Mesenchymal stem cell (in vitro differentiated cells and primary cell): ENCODE data around the gene OPCML.

Source experiments
- DNase-seq: peaks from one replicate; pipeline ENCODE4 v3.0.0-alpha.2; 2013
- H2AFZ ChIP-seq: one replicate; pipeline ENCODE4 v1.6.1; 2013; ENCODE audit warnings: low read depth, mild to moderate bottlenecking, control low read depth, inconsistent platforms, low read length, moderate library complexity
- H2AK5ac ChIP-seq: 2 replicates; pipeline ENCODE4 v1.6.1; 2013; ENCODE audit warnings: low read length, moderate library complexity, mild to moderate bottlenecking, inconsistent platforms; ENCODE audit not compliant: severe bottlenecking
- H2BK120ac ChIP-seq: one replicate; pipeline ENCODE4 v1.6.1; 2013; ENCODE audit warnings: low read depth, mild to moderate bottlenecking, inconsistent platforms, low read length, moderate library complexity
- H2BK12ac ChIP-seq, 2 experiments: one replicate each; pipeline ENCODE4 v1.6.1; 2013; ENCODE audit warnings: inconsistent platforms in 2 of 2, low read length in 2 of 2, mild to moderate bottlenecking in 2 of 2, moderate library complexity in 2 of 2, control low read depth in 1 of 2
- H2BK15ac ChIP-seq: one replicate; pipeline ENCODE4 v1.6.1; 2013; ENCODE audit warnings: mild to moderate bottlenecking, low read depth, inconsistent platforms; ENCODE audit not compliant: poor library complexity, severe bottlenecking
- H2BK5ac ChIP-seq: 2 replicates; pipeline ENCODE4 v1.6.1; 2013; ENCODE audit warnings: low read depth, mild to moderate bottlenecking, low read length, control low read depth, inconsistent platforms; ENCODE audit not compliant: poor library complexity, severe bottlenecking
- H3K14ac ChIP-seq, 2 experiments: one replicate each; pipeline ENCODE4 v1.6.1; 2013; ENCODE audit warnings: inconsistent platforms in 2 of 2, low read length in 2 of 2, control low read depth in 1 of 2, mild to moderate bottlenecking in 1 of 2, moderate library complexity in 1 of 2
- H3K18ac ChIP-seq, 2 experiments: one replicate each; pipeline ENCODE4 v1.6.1; 2013; ENCODE audit warnings: inconsistent platforms in 2 of 2, low read length in 2 of 2, control low read depth in 1 of 2, low read depth in 1 of 2, mild to moderate bottlenecking in 1 of 2
- H3K23ac ChIP-seq, 2 experiments: one replicate each; pipeline ENCODE4 v1.6.1; 2013; ENCODE audit warnings: inconsistent platforms in 2 of 2, low read length in 2 of 2, mild to moderate bottlenecking in 2 of 2, moderate library complexity in 2 of 2, control low read depth in 1 of 2
- H3K27ac ChIP-seq: 2 replicates; pipeline ENCODE4 v1.5.1; 2013; ENCODE audit warnings: mild to moderate bottlenecking, moderate library complexity, low read length, control low read depth, inconsistent platforms; ENCODE audit not compliant: poor library complexity, severe bottlenecking
- H3K27me3 ChIP-seq, 2 experiments: 2 replicates each; pipeline versions ENCODE4 v1.6.1 to v1.7.0; 2013; ENCODE audit warnings: low read length in 2 of 2, mild to moderate bottlenecking in 2 of 2, moderate library complexity in 2 of 2, control low read depth in 1 of 2, inconsistent platforms in 1 of 2; ENCODE audit not compliant: control insufficient read depth in 1 of 2, insufficient read depth in 1 of 2
- H3K36me3 ChIP-seq, 2 experiments: 2 replicates each; pipeline versions ENCODE4 v1.6.1 to v1.7.0; 2013; ENCODE audit warnings: low read length in 2 of 2, control low read depth in 1 of 2, inconsistent platforms in 1 of 2, low read depth in 1 of 2, mild to moderate bottlenecking in 1 of 2; ENCODE audit not compliant: insufficient read depth in 2 of 2, control insufficient read depth in 1 of 2
- H3K4ac ChIP-seq, 2 experiments: one replicate each; pipeline ENCODE4 v1.6.1; 2013; ENCODE audit warnings: inconsistent platforms in 2 of 2, low read length in 2 of 2, mild to moderate bottlenecking in 2 of 2, moderate library complexity in 2 of 2, control low read depth in 1 of 2, low read depth in 1 of 2
- H3K4me1 ChIP-seq: 2 replicates; pipeline ENCODE4 v1.6.1; 2013; ENCODE audit warnings: low read depth, low read length, control low read depth; ENCODE audit not compliant: control insufficient read depth, insufficient read depth
- H3K4me2 ChIP-seq: 2 replicates; pipeline ENCODE4 v1.6.1; 2013; ENCODE audit warnings: low read length, mild to moderate bottlenecking, inconsistent platforms; ENCODE audit not compliant: poor library complexity, severe bottlenecking
- H3K4me3 ChIP-seq, 2 experiments: 2 replicates each; pipeline versions ENCODE4 v1.5.1 to v1.7.0; 2013; ENCODE audit warnings: low read length in 2 of 2, mild to moderate bottlenecking in 2 of 2, control low read depth in 1 of 2, low read depth in 1 of 2; ENCODE audit not compliant: insufficient read depth in 1 of 2
- H3K79me1 ChIP-seq: replicated peaks from 2 replicates; pipeline ENCODE4 v1.6.1; 2013; ENCODE audit warnings: mild to moderate bottlenecking, control low read depth, low read length, inconsistent platforms; ENCODE audit not compliant: poor library complexity, severe bottlenecking
- H3K9ac ChIP-seq: 2 replicates; pipeline ENCODE4 v1.7.0; 2013; ENCODE audit warnings: mild to moderate bottlenecking, low read length, moderate library complexity
- H3K9me3 ChIP-seq: 2 replicates; pipeline ENCODE4 v1.7.0; 2013; ENCODE audit warnings: mild to moderate bottlenecking, low read length; ENCODE audit not compliant: control insufficient read depth
- H4K8ac ChIP-seq: one replicate; pipeline ENCODE4 v1.6.1; 2013; ENCODE audit warnings: inconsistent platforms, mild to moderate bottlenecking, low read length, moderate library complexity
- H4K91ac ChIP-seq: one replicate; pipeline ENCODE4 v1.6.1; 2013; ENCODE audit warnings: mild to moderate bottlenecking, low read length, inconsistent platforms
- WGBS: methylation state at CpG from one replicate; pipeline ENCODE4 v1.1.7; 2013; ENCODE audit warnings: mixed read lengths; 5-methylcytosine and 5-hydroxymethylcytosine counted together

Gene OPCML

DNA sequence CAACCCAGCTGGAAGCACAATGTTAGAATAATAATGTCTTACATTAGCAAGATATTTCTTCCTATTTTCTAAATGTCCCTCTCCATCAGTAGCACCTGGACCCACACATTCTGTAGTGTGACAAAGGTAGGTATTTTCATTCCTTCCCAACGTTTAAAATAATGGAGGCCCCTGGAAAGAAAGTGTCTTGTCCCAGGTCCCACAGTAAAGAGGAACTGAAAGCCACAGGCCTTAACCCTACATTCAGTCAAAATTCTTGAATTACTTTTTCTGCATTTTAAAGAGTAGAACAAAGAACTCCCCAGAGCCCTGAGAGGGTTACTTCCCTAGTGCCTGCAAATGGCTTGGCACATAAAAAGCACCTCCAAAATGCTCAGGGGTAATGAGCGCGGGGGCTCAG, 26.3 kb downstream of the OPCML start:
- Histone ChIP-seq H3K4me2 (no peak overlapping the region), H3K4me3 (no peak overlapping the region), H2BK12ac (no peak overlapping the region), H3K23ac (no peak overlapping the region), H3K27me3 (no peaks in the 10 kb centered on the region), H2BK5ac (no peak overlapping the region), H2AK5ac (no peak overlapping the region), H3K36me3 (no peaks in the 10 kb centered on the region), H3K18ac (no peak overlapping the region), H3K9me3 (no peaks in the 10 kb centered on the region), H2BK120ac (no peak overlapping the region), H2AFZ (no peak overlapping the region), H4K91ac (no peak overlapping the region), H3K27ac (no peak overlapping the region), H3K79me1 (no peaks in the 10 kb centered on the region), H3K14ac (no peak overlapping the region), H3K4ac (no peak overlapping the region), H2BK15ac (no peak overlapping the region), H3K9ac (no peak overlapping the region), H3K4me1 (no peaks in the 10 kb centered on the region), H4K8ac (no peak overlapping the region)
- WGBS = 62% methylated on average over 3 of the region's 3 CpGs
- no peak for DNase-seq

DNA sequence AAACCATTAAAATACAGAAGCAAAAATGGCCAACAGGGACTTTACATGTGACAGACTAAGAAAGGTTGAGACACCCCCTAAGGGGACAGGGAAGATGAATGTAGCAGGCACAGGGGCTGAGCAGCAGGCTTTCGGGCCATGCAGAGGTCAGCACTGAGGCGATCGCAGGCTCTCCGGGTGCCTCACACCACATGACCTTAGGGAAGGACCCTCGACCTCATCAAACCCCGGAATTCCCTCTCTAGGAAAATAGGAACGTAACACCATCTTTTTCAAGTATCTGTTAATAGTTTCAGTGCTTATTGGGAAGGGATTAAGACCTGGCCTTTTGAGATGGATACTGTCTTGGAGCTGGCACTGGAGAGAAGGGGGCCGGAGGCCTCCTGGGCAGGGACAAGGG, 27.4 kb downstream of the OPCML start:
- Histone ChIP-seq H3K23ac (no peak overlapping the region), H2AFZ (no peak overlapping the region), H3K18ac (no peak overlapping the region), H3K9me3 (no peaks in the 10 kb centered on the region), H3K9ac (no peak overlapping the region), H3K4me1 (no peaks in the 10 kb centered on the region), H3K27ac (no peak overlapping the region), H3K79me1 (no peaks in the 10 kb centered on the region), H3K14ac (no peak overlapping the region), H3K4me2 (no peak overlapping the region), H2BK120ac (no peak overlapping the region), H2BK15ac (no peak overlapping the region), H3K4me3 (no peak overlapping the region), H3K36me3 (no peaks in the 10 kb centered on the region), H4K91ac (no peak overlapping the region), H2AK5ac (no peak overlapping the region), H3K27me3 (no peaks in the 10 kb centered on the region), H4K8ac (no peak overlapping the region), H3K4ac (no peak overlapping the region), H2BK5ac (no peak overlapping the region), H2BK12ac (no peak overlapping the region)
- no peak for DNase-seq
- WGBS = 82% methylated on average over 6 of the region's 8 CpGs

DNA sequence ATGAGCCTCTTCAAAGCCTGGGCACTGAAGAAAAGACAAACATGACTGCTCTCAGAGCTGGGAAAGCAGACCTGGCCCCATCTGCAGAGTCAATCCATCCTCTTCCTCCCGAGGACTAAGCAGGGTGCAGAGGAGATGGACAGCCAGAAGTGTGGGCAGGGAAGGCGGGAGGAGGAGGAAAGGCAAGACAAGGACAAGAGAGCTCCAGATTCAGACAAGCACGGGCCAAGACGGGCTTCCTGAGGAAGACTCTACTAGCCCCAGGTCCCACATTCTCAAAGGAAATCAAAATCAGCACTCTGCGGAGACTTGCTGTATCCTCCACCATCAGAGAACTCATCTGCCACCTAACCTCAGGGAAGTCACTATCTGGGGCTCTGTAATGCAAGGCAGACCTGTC, 28.5 kb downstream of the OPCML start:
- Histone ChIP-seq H2AFZ (no peak overlapping the region), H3K79me1 (no peaks in the 10 kb centered on the region), H3K36me3 (no peaks in the 10 kb centered on the region), H4K91ac (no peak overlapping the region), H3K4me1 (no peaks in the 10 kb centered on the region), H3K27me3 (no peaks in the 10 kb centered on the region), H2BK15ac (no peak overlapping the region), H2BK12ac (no peak overlapping the region), H2BK120ac (no peak overlapping the region), H3K4me3 (no peak overlapping the region), H2BK5ac (no peak overlapping the region), H3K23ac (no peak overlapping the region), H3K14ac (no peak overlapping the region), H3K4me2 (no peak overlapping the region), H2AK5ac (no peak overlapping the region), H3K18ac (no peak overlapping the region), H3K27ac (no peak overlapping the region), H3K9me3 (no peaks in the 10 kb centered on the region), H3K4ac (no peak overlapping the region), H4K8ac (no peak overlapping the region), H3K9ac (no peak overlapping the region)
- no peak for DNase-seq
- WGBS = 64% methylated on average over 5 of the region's 5 CpGs

DNA sequence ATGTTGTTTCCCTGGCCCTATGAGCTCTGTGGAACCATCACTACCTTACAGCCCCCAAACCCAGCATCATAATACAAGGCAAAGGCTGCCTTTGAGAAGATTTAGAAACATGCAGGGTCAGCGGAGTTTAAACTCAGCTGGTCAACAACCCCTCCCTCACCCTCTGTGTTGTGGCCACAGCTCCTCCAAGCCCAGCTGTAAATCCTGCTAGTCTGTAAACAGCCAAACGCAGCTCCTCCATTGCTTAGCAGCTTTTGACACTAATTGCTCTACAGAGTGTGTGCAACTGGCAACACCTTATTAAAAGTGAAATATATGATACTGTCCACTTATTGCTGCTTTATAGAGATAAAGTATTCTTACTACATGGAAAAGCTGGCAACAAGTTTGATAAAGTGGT, 29.1 kb downstream of the OPCML start:
- no peak overlapping the region for H3K4me2 ChIP-seq
- DNase-seq = no peak
- 32% methylated on average over 1 of the region's 2 CpGs for WGBS
- no peak overlapping the region for H3K14ac ChIP-seq
- no peak overlapping the region for H3K27ac ChIP-seq
- H4K91ac ChIP-seq = no peak overlapping the region
- no peaks in the 10 kb centered on the region for H3K79me1 ChIP-seq
- no peak overlapping the region for H2AK5ac ChIP-seq
- H3K4me1 ChIP-seq = no peaks in the 10 kb centered on the region
- H3K27me3 ChIP-seq = no peaks in the 10 kb centered on the region
- H3K18ac ChIP-seq = no peak overlapping the region
- H4K8ac ChIP-seq = no peak overlapping the region
- H2BK120ac ChIP-seq = no peak overlapping the region
- H3K36me3 ChIP-seq = no peaks in the 10 kb centered on the region
- H3K4me3 ChIP-seq = no peak overlapping the region
- H2BK5ac ChIP-seq = no peak overlapping the region
- H2BK15ac ChIP-seq = no peak overlapping the region
- no peaks in the 10 kb centered on the region for H3K9me3 ChIP-seq
- H2BK12ac ChIP-seq = no peak overlapping the region
- no peak overlapping the region for H3K4ac ChIP-seq
- no peak overlapping the region for H3K23ac ChIP-seq
- no peak overlapping the region for H3K9ac ChIP-seq
- H2AFZ ChIP-seq = no peak overlapping the region
